SU-DHL-6 (cell line): ENCODE data around the gene ZNF662.

ENCODE experiments used
- EZH2phosphoT487 ChIP-seq: fragments of 200-600 bp; sonication (generic), shearing (Covaris generic); conservative IDR thresholded peaks from 2 replicates; pipeline ENCODE4 v1.6.1; 2018; ENCODE audit warnings: mild to moderate bottlenecking, antibody characterized with exemption, low read length, moderate library complexity, mixed read lengths
- TF ChIP-seq, protein P1 (sequence below): fragments of 200-600 bp; sonication (generic); IDR thresholded peaks from one replicate; pipeline ENCODE4 v1.5.1; 2017; ENCODE audit warnings: antibody characterized with exemption, mild to moderate bottlenecking, low read length, moderate library complexity; ENCODE audit not compliant: insufficient read depth, poor library complexity, severe bottlenecking

GRCh38 chr3:42957573-42957972 is 51.6 kb downstream of the ZNF662 start:
- TF ChIP-seq, protein P1, sequence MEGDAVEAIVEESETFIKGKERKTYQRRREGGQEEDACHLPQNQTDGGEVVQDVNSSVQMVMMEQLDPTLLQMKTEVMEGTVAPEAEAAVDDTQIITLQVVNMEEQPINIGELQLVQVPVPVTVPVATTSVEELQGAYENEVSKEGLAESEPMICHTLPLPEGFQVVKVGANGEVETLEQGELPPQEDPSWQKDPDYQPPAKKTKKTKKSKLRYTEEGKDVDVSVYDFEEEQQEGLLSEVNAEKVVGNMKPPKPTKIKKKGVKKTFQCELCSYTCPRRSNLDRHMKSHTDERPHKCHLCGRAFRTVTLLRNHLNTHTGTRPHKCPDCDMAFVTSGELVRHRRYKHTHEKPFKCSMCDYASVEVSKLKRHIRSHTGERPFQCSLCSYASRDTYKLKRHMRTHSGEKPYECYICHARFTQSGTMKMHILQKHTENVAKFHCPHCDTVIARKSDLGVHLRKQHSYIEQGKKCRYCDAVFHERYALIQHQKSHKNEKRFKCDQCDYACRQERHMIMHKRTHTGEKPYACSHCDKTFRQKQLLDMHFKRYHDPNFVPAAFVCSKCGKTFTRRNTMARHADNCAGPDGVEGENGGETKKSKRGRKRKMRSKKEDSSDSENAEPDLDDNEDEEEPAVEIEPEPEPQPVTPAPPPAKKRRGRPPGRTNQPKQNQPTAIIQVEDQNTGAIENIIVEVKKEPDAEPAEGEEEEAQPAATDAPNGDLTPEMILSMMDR = no peak
- TF ChIP-seq EZH2phosphoT487 = no peak
